ENCODE data around the gene PHTF1.

DNA sequence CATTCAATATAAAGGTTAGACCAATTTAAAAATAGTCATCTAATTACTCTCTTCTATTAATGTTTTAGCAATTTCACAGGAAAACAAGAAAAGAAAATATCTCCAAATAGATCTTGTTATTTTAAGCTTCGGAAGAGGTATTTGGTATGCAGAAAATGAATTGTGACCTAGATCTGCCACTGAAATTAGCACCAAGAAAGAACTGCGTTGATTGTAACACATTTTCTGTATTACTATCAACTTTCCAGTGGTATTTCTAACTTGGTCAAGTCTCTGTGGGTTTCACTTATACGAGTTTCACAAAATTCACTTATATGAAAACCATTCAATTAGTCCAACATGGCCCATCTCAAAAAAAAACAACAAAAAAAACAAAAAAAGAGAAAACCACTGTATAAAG lies 41.2 kb upstream of the PHTF1 start:
- TF ChIP-seq, protein P1, sequence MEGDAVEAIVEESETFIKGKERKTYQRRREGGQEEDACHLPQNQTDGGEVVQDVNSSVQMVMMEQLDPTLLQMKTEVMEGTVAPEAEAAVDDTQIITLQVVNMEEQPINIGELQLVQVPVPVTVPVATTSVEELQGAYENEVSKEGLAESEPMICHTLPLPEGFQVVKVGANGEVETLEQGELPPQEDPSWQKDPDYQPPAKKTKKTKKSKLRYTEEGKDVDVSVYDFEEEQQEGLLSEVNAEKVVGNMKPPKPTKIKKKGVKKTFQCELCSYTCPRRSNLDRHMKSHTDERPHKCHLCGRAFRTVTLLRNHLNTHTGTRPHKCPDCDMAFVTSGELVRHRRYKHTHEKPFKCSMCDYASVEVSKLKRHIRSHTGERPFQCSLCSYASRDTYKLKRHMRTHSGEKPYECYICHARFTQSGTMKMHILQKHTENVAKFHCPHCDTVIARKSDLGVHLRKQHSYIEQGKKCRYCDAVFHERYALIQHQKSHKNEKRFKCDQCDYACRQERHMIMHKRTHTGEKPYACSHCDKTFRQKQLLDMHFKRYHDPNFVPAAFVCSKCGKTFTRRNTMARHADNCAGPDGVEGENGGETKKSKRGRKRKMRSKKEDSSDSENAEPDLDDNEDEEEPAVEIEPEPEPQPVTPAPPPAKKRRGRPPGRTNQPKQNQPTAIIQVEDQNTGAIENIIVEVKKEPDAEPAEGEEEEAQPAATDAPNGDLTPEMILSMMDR (IDR thresholded peaks at IDR 0.05), result no peak
- TF ChIP-seq POLR2AphosphoS5 (IDR thresholded peaks at IDR 0.05), result no peak
- no peak for TF ChIP-seq POLR2A (IDR thresholded peaks at IDR 0.05; ENCODE audit: low read depth)

Measured in esophagus muscularis mucosa (tissue), 3 donors.